ENCODE measurements around the gene IFITM2.
"Not testable (repeated sequence)": the region's sequence is repeated elsewhere in the genome, so short reads cannot be mapped to it uniquely, and the experiment has no call there.

IFITM2 gene

GRCh38 chr11:282171-282570 lies 25.4 kb upstream of the IFITM2 start:
- no peak for DNase-seq

GRCh38 chr11:282630-283360 lies 24.8 kb upstream of the IFITM2 start:
- no peak for DNase-seq

- DNase-seq = no peak
Observed at GRCh38 chr11:283405-284104, 24.1 kb upstream of the IFITM2 start.

GRCh38 chr11:284105-285020 lies 23.3 kb upstream of the IFITM2 start:
- no peak for DNase-seq

- no peak for DNase-seq
Observed at GRCh38 chr11:285021-285893, 22.4 kb upstream of the IFITM2 start.

GRCh38 chr11:285894-286220 lies 21.8 kb upstream of the IFITM2 start:
- no peak for DNase-seq

GRCh38 chr11:286977-287820 lies 20.4 kb upstream of the IFITM2 start:
- DNase-seq = not testable (repeated sequence)

GRCh38 chr11:287821-288477 lies 19.7 kb upstream of the IFITM2 start:
- DNase-seq = no peak

- DNase-seq = no peak
Observed at GRCh38 chr11:288478-289397, 18.9 kb upstream of the IFITM2 start, which contains the start of gene PGGHG. Gene PGGHG (plus strand): TSS chr11:289126. CDS start chr11:289817, 691 bp downstream.

- DNase-seq = no peak
Observed at GRCh38 chr11:289398-289711, 18.3 kb upstream of the IFITM2 start.

GRCh38 chr11:289712-290620 lies 17.6 kb upstream of the IFITM2 start:
- no peak for DNase-seq

- no peak for DNase-seq
Observed at GRCh38 chr11:290621-291231, 16.9 kb upstream of the IFITM2 start.

GRCh38 chr11:291281-292210 lies 16.1 kb upstream of the IFITM2 start:
- no peak for DNase-seq

GRCh38 chr11:292211-293121 lies 15.2 kb upstream of the IFITM2 start:
- no peak for DNase-seq

- no peak for DNase-seq
Observed at GRCh38 chr11:293271-293851, 14.3 kb upstream of the IFITM2 start.
